A549 (cell line): ENCODE data around the gene PPA1. TPM values are rescaled to one million over a fixed set of nuclear protein-coding genes. Genes with fewer than 3 reads are reported as not detected.

Source experiments
- ATAC-seq, 2 experiments: fragments of 200-7000 bp in 1 of 2; fragments of >200 bp in 1 of 2; cut with Nextera tagmentation in 1 of 2; cut with Tn5 transposase in 1 of 2; 3 replicates each; pipeline versions ENCODE4 v1.8.0 to v1.9.1; 2018 to 2020; ENCODE audit warnings: mild to moderate bottlenecking in 1 of 2, moderate library complexity in 1 of 2
- CTCF ChIA-PET: fragments of 300-600 bp; sonication (Branson Sonifier 250); formaldehyde crosslinking; extraction: SDS; loops from one replicate; lab custom pipeline; 2021; ENCODE audit warnings: antibody characterized with exemption, inconsistent platforms; lab: Yijun Ruan, JAX
- POLR2A ChIA-PET: fragments of 350-600 bp; formaldehyde crosslinking; extraction: SDS; loops from one replicate; lab custom pipeline; 2021; ENCODE audit warnings: antibody characterized with exemption, inconsistent platforms; lab: Yijun Ruan, JAX
- DNase-seq, 2 experiments: peaks; one replicate each; pipeline versions ENCODE4 v3.0.0 to v3.0.0-alpha.2; 2011 to 2016; ENCODE audit warnings: low read depth in 1 of 2, low spot score in 1 of 2
- FAIRE-seq: peaks from 2 replicates; lab custom pipeline; 2011; peaks lifted over from hg19 to GRCh38; lab: Jason Lieb, UNC
- H3K27ac ChIP-seq, 2 experiments: fragments of >200 bp; sonication (Bioruptor Twin); formaldehyde crosslinking; 3 replicates each; pipeline ENCODE4 v1.5.1; 2016 to 2017
- H3K4me1 ChIP-seq: fragments of >200 bp; sonication (Bioruptor Twin); formaldehyde crosslinking; 3 replicates; pipeline ENCODE4 v1.6.1; 2016
- H3K4me2 ChIP-seq: fragments of >200 bp; sonication (Bioruptor Twin); formaldehyde crosslinking; 3 replicates; pipeline ENCODE4 v1.6.1; 2016
- H3K4me3 ChIP-seq: fragments of >200 bp; sonication (Bioruptor Twin); formaldehyde crosslinking; 3 replicates; pipeline ENCODE4 v1.5.1; 2016
- H3K9me3 ChIP-seq: fragments of >200 bp; sonication (Bioruptor Twin); formaldehyde crosslinking; 3 replicates; pipeline ENCODE4 v1.6.1; 2016
- CBX8 ChIP-seq: fragments of 200-600 bp; sonication (generic); IDR thresholded peaks from 2 replicates; pipeline ENCODE4 v1.6.1; 2016
- CHD2 ChIP-seq: fragments of 150-350 bp; IDR thresholded peaks from 2 replicates; pipeline ENCODE4 v1.6.1; 2014; ENCODE audit warnings: low read length; ENCODE audit not compliant: partially characterized antibody
- CHD4 ChIP-seq: fragments of 200-600 bp; sonication (generic); IDR thresholded peaks from 2 replicates; pipeline ENCODE4 v1.6.1; 2016; ENCODE audit warnings: antibody characterized with exemption, mild to moderate bottlenecking, borderline replicate concordance
- ESRRA ChIP-seq: fragments of 150-350 bp; IDR thresholded peaks from 2 replicates; pipeline ENCODE4 v1.6.1; 2014; ENCODE audit warnings: mild to moderate bottlenecking, low read length, borderline replicate concordance
- FOSB ChIP-seq: fragments of 250-450 bp; sonication (Bioruptor Pico); IDR thresholded peaks from 2 replicates; pipeline ENCODE4 v1.5.0; 2020; ENCODE audit warnings: mild to moderate bottlenecking, moderate library complexity
- FOSL2 ChIP-seq, 2 experiments: fragments of 450-650 bp in 1 of 2; fragments of >200 bp in 1 of 2; sonication (Bioruptor Twin) in 1 of 2; formaldehyde crosslinking; IDR thresholded peaks; 2 replicates each; pipeline versions ENCODE4 v1.5.0 to v1.6.1; 2016 to 2020; ENCODE audit warnings: mild to moderate bottlenecking in 1 of 2, moderate library complexity in 1 of 2
- GATA3 ChIP-seq: IDR thresholded peaks from 2 replicates; pipeline ENCODE4 v1.6.1; 2012; ENCODE audit warnings: borderline replicate concordance
- HEYL ChIP-seq: fragments of 250-450 bp; sonication (Bioruptor Pico); IDR thresholded peaks from 2 replicates; pipeline ENCODE4 v1.8.0; 2021; ENCODE audit warnings: mild to moderate bottlenecking, moderate library complexity
- HOXA7 ChIP-seq: fragments of 250-450 bp; sonication (Bioruptor Pico); IDR thresholded peaks from 2 replicates; pipeline ENCODE4 v1.5.0; 2020; ENCODE audit warnings: mild to moderate bottlenecking, moderate library complexity
- HOXB5 ChIP-seq: fragments of 250-450 bp; sonication (Bioruptor Pico); IDR thresholded peaks from 2 replicates; pipeline ENCODE4 v1.5.0; 2020; ENCODE audit warnings: mild to moderate bottlenecking, moderate library complexity
- KDM1A ChIP-seq: fragments of 200-600 bp; sonication (generic); IDR thresholded peaks from 2 replicates; pipeline ENCODE4 v1.6.1; 2016; ENCODE audit warnings: low read depth, mild to moderate bottlenecking
- MYC ChIP-seq: IDR thresholded peaks from 2 replicates; pipeline ENCODE4 v1.6.1; 2012; ENCODE audit warnings: mild to moderate bottlenecking, inconsistent platforms, low read length, improper control_type of control experiment, borderline replicate concordance
- NFE2L2 ChIP-seq: fragments of 150-350 bp; conservative IDR thresholded peaks from 2 replicates; pipeline ENCODE4 v1.6.1; 2014; ENCODE audit warnings: low read length
- NPAS2 ChIP-seq: fragments of 250-450 bp; sonication (Bioruptor Pico); IDR thresholded peaks from 2 replicates; pipeline ENCODE4 v1.8.0; 2022; ENCODE audit warnings: mild to moderate bottlenecking, moderate library complexity, borderline replicate concordance
- POLR2A ChIP-seq: IDR thresholded peaks from 2 replicates; pipeline ENCODE4 v1.6.1; 2012; ENCODE audit warnings: mild to moderate bottlenecking, low read length
- POLR2AphosphoS2 ChIP-seq: conservative IDR thresholded peaks from 2 replicates; pipeline ENCODE4 v1.6.1; 2012; ENCODE audit warnings: low read length, improper control_type of control experiment, inconsistent platforms
- RFX5 ChIP-seq: fragments of 450-650 bp; IDR thresholded peaks from 2 replicates; pipeline ENCODE4 v1.7.1; 2014; ENCODE audit warnings: antibody characterized with exemption, mild to moderate bottlenecking, moderate library complexity
- SMC3 ChIP-seq: fragments of >200 bp; sonication (Bioruptor Twin); formaldehyde crosslinking; IDR thresholded peaks from 3 replicates; pipeline ENCODE4 v1.6.1; 2018; ENCODE audit warnings: inconsistent platforms
- ZFP36 ChIP-seq: fragments of 450-650 bp; IDR thresholded peaks from 2 replicates; pipeline ENCODE4 v1.6.1; 2014; ENCODE audit warnings: borderline replicate concordance; ENCODE audit not compliant: partially characterized antibody
- WGBS: methylation state at CpG from one replicate; pipeline ENCODE4 v1.1.6; 2017; ENCODE audit errors: missing lambda C conversion rate; 5-methylcytosine and 5-hydroxymethylcytosine counted together
- polyA plus RNA-seq, 4 experiments: library from polyadenylated mRNA; depleted of rRNA in 3 of 4; stranded (reverse); fragments of >200 nt; fragmentation: RNase III in 1 of 4; extraction: RNeasy Plus Mini Kit Qiagen cat#74134 plus additional on column Dnase treatment in 1 of 4; gene quantifications; 2 replicates in 3 of 4; 3 replicates in 1 of 4; pipeline ENCODE4 v1.2.3, GENCODE V29; 2011 to 2017
- TF ChIP-seq, protein P1 (sequence below): fragments of 200-600 bp; sonication (generic); IDR thresholded peaks from 2 replicates; pipeline ENCODE4 v1.6.1; 2016; ENCODE audit warnings: antibody characterized with exemption, mild to moderate bottlenecking, moderate library complexity
- TF ChIP-seq, protein P2 (sequence below): fragments of 150-350 bp; IDR thresholded peaks from 2 replicates; pipeline ENCODE4 v1.6.1; 2014; ENCODE audit warnings: low read depth, mild to moderate bottlenecking, low read length
- TF ChIP-seq, protein P3 (sequence below): IDR thresholded peaks from 2 replicates; pipeline ENCODE4 v1.6.1; 2012
- TF ChIP-seq, protein P4 (sequence below): fragments of 450-650 bp; IDR thresholded peaks from 2 replicates; pipeline ENCODE4 v1.6.1; 2014; ENCODE audit warnings: antibody characterized with exemption

PPA1 gene
- polyA plus RNA-seq, 2 of the 4 experiments (the other 2 are of a cell fraction) = 205 to 273 TPM

DNA sequence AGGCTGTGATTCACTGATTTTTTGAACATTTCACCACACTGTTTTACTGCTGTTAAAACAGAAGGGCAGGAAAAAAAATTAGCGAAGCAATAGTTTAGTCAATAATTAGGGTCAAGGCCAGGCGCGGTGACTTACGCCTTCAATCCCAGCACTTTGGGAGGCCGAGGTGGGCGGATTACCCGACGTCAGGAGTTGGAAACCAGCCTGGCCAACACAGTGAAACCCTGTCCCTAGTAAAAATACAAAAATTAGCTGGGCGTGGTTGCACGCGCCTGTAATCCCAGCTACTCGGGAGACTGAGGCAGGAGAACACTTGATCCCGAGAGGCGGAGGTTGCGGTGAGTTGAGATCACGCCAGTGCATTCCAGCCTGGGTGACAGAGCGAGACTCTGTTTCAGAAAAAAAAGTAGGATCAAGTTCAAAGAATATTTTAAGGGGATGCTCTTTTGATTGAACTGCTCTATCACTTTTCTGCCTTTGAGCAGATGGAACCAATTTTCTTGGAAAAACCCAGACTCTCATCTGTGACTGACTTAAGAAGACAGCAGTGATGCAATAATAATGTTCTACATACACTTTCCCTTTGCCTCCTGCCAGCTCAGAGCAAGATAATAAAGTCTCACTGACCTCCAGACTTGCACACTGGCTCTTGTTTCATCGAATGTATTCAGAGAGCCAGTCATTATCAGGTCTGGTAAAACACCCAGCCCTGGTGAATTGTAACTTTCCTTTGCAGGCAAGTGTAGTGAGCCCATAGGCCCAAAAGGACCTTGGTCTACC lies 1.6 kb upstream of the PPA1 start (continued):
- TF ChIP-seq, protein P1, sequence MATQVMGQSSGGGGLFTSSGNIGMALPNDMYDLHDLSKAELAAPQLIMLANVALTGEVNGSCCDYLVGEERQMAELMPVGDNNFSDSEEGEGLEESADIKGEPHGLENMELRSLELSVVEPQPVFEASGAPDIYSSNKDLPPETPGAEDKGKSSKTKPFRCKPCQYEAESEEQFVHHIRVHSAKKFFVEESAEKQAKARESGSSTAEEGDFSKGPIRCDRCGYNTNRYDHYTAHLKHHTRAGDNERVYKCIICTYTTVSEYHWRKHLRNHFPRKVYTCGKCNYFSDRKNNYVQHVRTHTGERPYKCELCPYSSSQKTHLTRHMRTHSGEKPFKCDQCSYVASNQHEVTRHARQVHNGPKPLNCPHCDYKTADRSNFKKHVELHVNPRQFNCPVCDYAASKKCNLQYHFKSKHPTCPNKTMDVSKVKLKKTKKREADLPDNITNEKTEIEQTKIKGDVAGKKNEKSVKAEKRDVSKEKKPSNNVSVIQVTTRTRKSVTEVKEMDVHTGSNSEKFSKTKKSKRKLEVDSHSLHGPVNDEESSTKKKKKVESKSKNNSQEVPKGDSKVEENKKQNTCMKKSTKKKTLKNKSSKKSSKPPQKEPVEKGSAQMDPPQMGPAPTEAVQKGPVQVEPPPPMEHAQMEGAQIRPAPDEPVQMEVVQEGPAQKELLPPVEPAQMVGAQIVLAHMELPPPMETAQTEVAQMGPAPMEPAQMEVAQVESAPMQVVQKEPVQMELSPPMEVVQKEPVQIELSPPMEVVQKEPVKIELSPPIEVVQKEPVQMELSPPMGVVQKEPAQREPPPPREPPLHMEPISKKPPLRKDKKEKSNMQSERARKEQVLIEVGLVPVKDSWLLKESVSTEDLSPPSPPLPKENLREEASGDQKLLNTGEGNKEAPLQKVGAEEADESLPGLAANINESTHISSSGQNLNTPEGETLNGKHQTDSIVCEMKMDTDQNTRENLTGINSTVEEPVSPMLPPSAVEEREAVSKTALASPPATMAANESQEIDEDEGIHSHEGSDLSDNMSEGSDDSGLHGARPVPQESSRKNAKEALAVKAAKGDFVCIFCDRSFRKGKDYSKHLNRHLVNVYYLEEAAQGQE = no peak
- TF ChIP-seq HOXA7 (CRISPR knock-in tag) = no peak

DNA sequence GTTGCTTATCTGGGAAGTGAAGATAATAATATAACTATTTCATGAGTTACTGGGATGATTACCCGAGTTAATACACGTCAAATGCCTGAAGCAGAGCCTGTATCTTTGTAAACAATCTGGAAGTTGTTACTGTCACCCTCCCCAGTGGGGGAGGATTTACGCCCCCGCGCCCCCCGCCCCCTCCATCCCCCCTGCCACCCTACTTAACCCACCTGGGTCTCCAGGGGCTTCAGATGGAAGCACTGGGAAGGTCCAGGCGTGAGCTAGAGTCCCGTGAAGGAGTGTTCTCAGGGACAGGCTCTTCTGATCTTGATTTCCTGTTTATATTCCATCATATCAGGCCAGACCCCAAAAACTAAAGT lies 691 bp upstream of the PPA1 start:
- ATAC-seq = peak; percentile 2 to 19; a peak in 5 of 6 replicates
- H3K4me1 ChIP-seq = peaks cover 20% of the 10 kb centered on the region; the same call in 2 of the 3 replicates
- H3K4me2 ChIP-seq = peak overlapping the region; percentile 88
- POLR2A ChIA-PET = interaction anchor here (0.9 to 2.3 kb wide), 10 partner anchors 10 to 170 kb away, joined by 3 to 12 read pairs (median 4); partner anchors contain the start of genes EIF4EBP2, SAR1A and TYSND1
- DNase-seq = peak in 1 of 2 experiments; percentile 57
- no peak for FAIRE-seq
- H3K9me3 ChIP-seq = no peaks in the 10 kb centered on the region
- H3K4me3 ChIP-seq = peak overlapping the region; percentile 91
- WGBS = 20% methylated on average over 5 of the region's 8 CpGs
- CTCF ChIA-PET = interaction anchor here (0.9 to 20.6 kb wide), 5 partner anchors 10 to 136 kb away, joined by 3 to 554 read pairs (median 5); partner anchors contain the start of gene LRRC20
- TF ChIP-seq, protein P2, sequence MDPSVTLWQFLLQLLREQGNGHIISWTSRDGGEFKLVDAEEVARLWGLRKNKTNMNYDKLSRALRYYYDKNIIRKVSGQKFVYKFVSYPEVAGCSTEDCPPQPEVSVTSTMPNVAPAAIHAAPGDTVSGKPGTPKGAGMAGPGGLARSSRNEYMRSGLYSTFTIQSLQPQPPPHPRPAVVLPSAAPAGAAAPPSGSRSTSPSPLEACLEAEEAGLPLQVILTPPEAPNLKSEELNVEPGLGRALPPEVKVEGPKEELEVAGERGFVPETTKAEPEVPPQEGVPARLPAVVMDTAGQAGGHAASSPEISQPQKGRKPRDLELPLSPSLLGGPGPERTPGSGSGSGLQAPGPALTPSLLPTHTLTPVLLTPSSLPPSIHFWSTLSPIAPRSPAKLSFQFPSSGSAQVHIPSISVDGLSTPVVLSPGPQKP = no peak
- TF ChIP-seq NFE2L2 (no peak), HOXA7 (CRISPR knock-in tag) (no peak), MYC (no peak), CBX8 (no peak), FOSL2 (IDR thresholded peaks at IDR 0.05) (no peak), FOSL2 (CRISPR knock-in tag; IDR thresholded peaks at IDR 0.05) (no peak), POLR2A (no peak)
- H3K27ac ChIP-seq = peak overlapping the region; percentile 89 to 90

DNA sequence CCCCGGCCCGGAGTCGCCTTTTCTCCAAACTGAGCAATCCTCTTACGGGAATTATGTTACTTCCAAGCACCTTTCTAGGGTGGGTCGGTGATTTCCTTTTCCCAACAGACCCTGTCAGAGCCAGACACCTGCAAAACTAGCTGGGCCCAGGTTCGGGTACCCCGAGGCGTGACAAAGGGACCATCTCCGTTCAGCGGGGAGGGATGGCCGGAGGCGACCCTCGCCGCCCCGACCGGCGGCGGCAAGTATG lies 445 bp downstream of the PPA1 start:
- no peak for TF ChIP-seq ESRRA
- TF ChIP-seq POLR2A = no peak
- no peak for TF ChIP-seq MYC
- no peak for TF ChIP-seq POLR2AphosphoS2
- no peak for TF ChIP-seq FOSL2 (IDR thresholded peaks at IDR 0.05)
- TF ChIP-seq FOSL2 (CRISPR knock-in tag; IDR thresholded peaks at IDR 0.05) = no peak
- TF ChIP-seq HEYL (CRISPR knock-in tag) = no peak
- no peak for TF ChIP-seq GATA3
- TF ChIP-seq, protein P3, sequence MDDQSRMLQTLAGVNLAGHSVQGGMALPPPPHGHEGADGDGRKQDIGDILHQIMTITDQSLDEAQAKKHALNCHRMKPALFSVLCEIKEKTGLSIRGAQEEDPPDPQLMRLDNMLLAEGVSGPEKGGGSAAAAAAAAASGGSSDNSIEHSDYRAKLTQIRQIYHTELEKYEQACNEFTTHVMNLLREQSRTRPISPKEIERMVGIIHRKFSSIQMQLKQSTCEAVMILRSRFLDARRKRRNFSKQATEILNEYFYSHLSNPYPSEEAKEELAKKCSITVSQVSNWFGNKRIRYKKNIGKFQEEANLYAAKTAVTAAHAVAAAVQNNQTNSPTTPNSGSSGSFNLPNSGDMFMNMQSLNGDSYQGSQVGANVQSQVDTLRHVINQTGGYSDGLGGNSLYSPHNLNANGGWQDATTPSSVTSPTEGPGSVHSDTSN = no peak
- no peak for TF ChIP-seq SMC3
- TF ChIP-seq NPAS2 (CRISPR knock-in tag) = no peak
- TF ChIP-seq CHD4 = no peak
- no peak for TF ChIP-seq CHD2
- no peak for TF ChIP-seq ZFP36
- no peak for TF ChIP-seq FOSB (CRISPR knock-in tag)
- TF ChIP-seq HOXB5 (CRISPR knock-in tag) = no peak
- TF ChIP-seq CBX8 = no peak
- TF ChIP-seq, protein P4, sequence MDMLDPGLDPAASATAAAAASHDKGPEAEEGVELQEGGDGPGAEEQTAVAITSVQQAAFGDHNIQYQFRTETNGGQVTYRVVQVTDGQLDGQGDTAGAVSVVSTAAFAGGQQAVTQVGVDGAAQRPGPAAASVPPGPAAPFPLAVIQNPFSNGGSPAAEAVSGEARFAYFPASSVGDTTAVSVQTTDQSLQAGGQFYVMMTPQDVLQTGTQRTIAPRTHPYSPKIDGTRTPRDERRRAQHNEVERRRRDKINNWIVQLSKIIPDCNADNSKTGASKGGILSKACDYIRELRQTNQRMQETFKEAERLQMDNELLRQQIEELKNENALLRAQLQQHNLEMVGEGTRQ = no peak
- no peak for TF ChIP-seq KDM1A
- no peak for TF ChIP-seq RFX5
- TF ChIP-seq, all 56 proteins: peak for 0
- DNase-seq = no peak
- ATAC-seq = no peak; a peak in 1 of 6 replicates
- Histone ChIP-seq H3K4me1 (peaks cover 31% of the 10 kb centered on the region), H3K27ac (peak overlapping the region; percentile 84 to 89), H3K4me3 (peak overlapping the region; percentile 91), H3K4me2 (peak overlapping the region; percentile 88), H3K9me3 (no peaks in the 10 kb centered on the region)
- CTCF ChIA-PET = interaction anchor here (0.7 to 20.6 kb wide), 10 partner anchors 10 to 155 kb away, joined by 3 to 554 read pairs (median 6); partner anchors contain the start of gene LRRC20
- no peak for FAIRE-seq
- 3% methylated on average over 5 of the region's 18 CpGs for WGBS
- POLR2A ChIA-PET = interaction anchor here (0.6 to 2.3 kb wide), 11 partner anchors 10 to 155 kb away, joined by 3 to 12 read pairs (median 4); partner anchors contain the start of genes SAR1A and TYSND1
